Measurements from ENCODE around the gene RTN1.

DNA sequence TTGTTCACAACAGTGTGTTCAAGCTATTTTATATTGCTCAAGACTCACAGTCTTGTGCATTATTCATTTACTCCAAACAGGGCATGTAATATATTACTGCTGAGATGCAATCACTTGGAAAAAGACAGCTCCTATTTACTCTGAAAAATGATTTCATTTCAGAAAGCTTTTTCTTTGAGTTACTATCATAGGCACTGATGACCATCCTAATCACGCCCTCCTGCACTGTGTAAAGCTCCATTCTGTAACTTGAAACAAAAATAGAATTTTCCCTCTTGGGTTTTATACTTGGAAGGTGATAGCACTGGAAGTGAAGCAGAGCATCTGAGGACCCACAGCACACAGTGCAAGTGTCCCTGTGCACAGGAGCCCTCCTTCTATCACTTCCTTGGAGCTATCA is 55.6 kb downstream of the RTN1 start:
- TF ChIP-seq CTCF (IDR thresholded peaks at IDR 0.05; ENCODE audit: low read length) (no peak), EZH2 (optimal IDR thresholded peaks at IDR 0.05; ENCODE audit: low read depth, low read length) (no peak)

Measured in MM.1S (cell line).